ENCODE data around the gene CLRN1.

CLRN1 gene

GRCh38 chr3:150942221-150942620 is 30.3 kb downstream of the CLRN1 start:
- Histone ChIP-seq H3K9me3 (ENCODE audit: control insufficient read depth, insufficient read depth, low read length) (no peaks in the 10 kb centered on the region), H3K4me3 (ENCODE audit: low read depth, low read length) (no peak overlapping the region), H3K4me1 (ENCODE audit: control insufficient read depth, insufficient read depth, low read length) (no peaks in the 10 kb centered on the region), H3K9ac (ENCODE audit: low read depth, low read length) (no peak overlapping the region), H3K27me3 (ENCODE audit: control insufficient read depth, insufficient read depth, low read length) (no peaks in the 10 kb centered on the region), H3K36me3 (ENCODE audit: control insufficient read depth, insufficient read depth, low read length) (no peaks in the 10 kb centered on the region)

GRCh38 chr3:150936693-150937092 is 35.8 kb downstream of the CLRN1 start:
- Histone ChIP-seq H3K4me1 (ENCODE audit: control insufficient read depth, insufficient read depth, low read length) (no peaks in the 10 kb centered on the region), H3K27me3 (ENCODE audit: control insufficient read depth, insufficient read depth, low read length) (no peaks in the 10 kb centered on the region), H3K9me3 (ENCODE audit: control insufficient read depth, insufficient read depth, low read length) (no peaks in the 10 kb centered on the region), H3K36me3 (ENCODE audit: control insufficient read depth, insufficient read depth, low read length) (no peaks in the 10 kb centered on the region), H3K4me3 (ENCODE audit: low read depth, low read length) (no peak overlapping the region), H3K9ac (ENCODE audit: low read depth, low read length) (no peak overlapping the region)

GRCh38 chr3:150933473-150933995 is 39.0 kb downstream of the CLRN1 start:
- Histone ChIP-seq H3K9me3 (ENCODE audit: control insufficient read depth, insufficient read depth, low read length) (no peaks in the 10 kb centered on the region), H3K27me3 (ENCODE audit: control insufficient read depth, insufficient read depth, low read length) (no peaks in the 10 kb centered on the region), H3K4me3 (ENCODE audit: low read depth, low read length) (no peak overlapping the region), H3K36me3 (ENCODE audit: control insufficient read depth, insufficient read depth, low read length) (no peaks in the 10 kb centered on the region), H3K4me1 (ENCODE audit: control insufficient read depth, insufficient read depth, low read length) (no peaks in the 10 kb centered on the region), H3K9ac (ENCODE audit: low read depth, low read length) (no peak overlapping the region)

- Histone ChIP-seq H3K36me3 (ENCODE audit: control insufficient read depth, insufficient read depth, low read length) (no peaks in the 10 kb centered on the region), H3K4me3 (ENCODE audit: low read depth, low read length) (no peak overlapping the region), H3K9me3 (ENCODE audit: control insufficient read depth, insufficient read depth, low read length) (no peaks in the 10 kb centered on the region), H3K27me3 (ENCODE audit: control insufficient read depth, insufficient read depth, low read length) (no peaks in the 10 kb centered on the region), H3K9ac (ENCODE audit: low read depth, low read length) (no peak overlapping the region), H3K4me1 (ENCODE audit: control insufficient read depth, insufficient read depth, low read length) (no peaks in the 10 kb centered on the region)
Observed at GRCh38 chr3:150931745-150932144, 40.8 kb downstream of the CLRN1 start.

- Histone ChIP-seq H3K9ac (ENCODE audit: low read depth, low read length) (no peak overlapping the region), H3K4me1 (ENCODE audit: control insufficient read depth, insufficient read depth, low read length) (no peaks in the 10 kb centered on the region), H3K36me3 (ENCODE audit: control insufficient read depth, insufficient read depth, low read length) (no peaks in the 10 kb centered on the region)
Observed at GRCh38 chr3:150930839-150931238, 41.7 kb downstream of the CLRN1 start.

GRCh38 chr3:150928234-150928633 is 44.3 kb downstream of the CLRN1 start:
- H3K9me3 ChIP-seq (ENCODE audit: control insufficient read depth, insufficient read depth, low read length), result no peaks in the 10 kb centered on the region
- H3K4me1 ChIP-seq (ENCODE audit: control insufficient read depth, insufficient read depth, low read length), result no peaks in the 10 kb centered on the region
- no peak overlapping the region for H3K4me3 ChIP-seq (ENCODE audit: low read depth, low read length)
- H3K9ac ChIP-seq (ENCODE audit: low read depth, low read length), result no peak overlapping the region
- no peaks in the 10 kb centered on the region for H3K36me3 ChIP-seq (ENCODE audit: control insufficient read depth, insufficient read depth, low read length)
- no peaks in the 10 kb centered on the region for H3K27me3 ChIP-seq (ENCODE audit: control insufficient read depth, insufficient read depth, low read length)

More at GRCh38 chr3:150930839-150931238, 41.7 kb downstream of the CLRN1 start:
- Histone ChIP-seq H3K9me3 (ENCODE audit: control insufficient read depth, insufficient read depth, low read length) (no peaks in the 10 kb centered on the region), H3K27me3 (ENCODE audit: control insufficient read depth, insufficient read depth, low read length) (no peaks in the 10 kb centered on the region), H3K4me3 (ENCODE audit: low read depth, low read length) (no peak overlapping the region)

- Histone ChIP-seq H3K36me3 (ENCODE audit: control insufficient read depth, insufficient read depth, low read length) (no peaks in the 10 kb centered on the region), H3K9me3 (ENCODE audit: control insufficient read depth, insufficient read depth, low read length) (no peaks in the 10 kb centered on the region), H3K4me1 (ENCODE audit: control insufficient read depth, insufficient read depth, low read length) (no peaks in the 10 kb centered on the region), H3K27me3 (ENCODE audit: control insufficient read depth, insufficient read depth, low read length) (no peaks in the 10 kb centered on the region), H3K9ac (ENCODE audit: low read depth, low read length) (no peak overlapping the region), H3K4me3 (ENCODE audit: low read depth, low read length) (no peak overlapping the region)
Observed at GRCh38 chr3:150926328-150926727, 46.2 kb downstream of the CLRN1 start.

GRCh38 chr3:150925751-150926201 is 46.8 kb downstream of the CLRN1 start:
- Histone ChIP-seq H3K4me1 (ENCODE audit: control insufficient read depth, insufficient read depth, low read length) (no peaks in the 10 kb centered on the region), H3K27me3 (ENCODE audit: control insufficient read depth, insufficient read depth, low read length) (no peaks in the 10 kb centered on the region), H3K9ac (ENCODE audit: low read depth, low read length) (no peak overlapping the region), H3K9me3 (ENCODE audit: control insufficient read depth, insufficient read depth, low read length) (no peaks in the 10 kb centered on the region), H3K4me3 (ENCODE audit: low read depth, low read length) (peak overlapping the region; percentile 27), H3K36me3 (ENCODE audit: control insufficient read depth, insufficient read depth, low read length) (no peaks in the 10 kb centered on the region)

- H3K4me3 ChIP-seq (ENCODE audit: low read depth, low read length), result no peak overlapping the region
- no peaks in the 10 kb centered on the region for H3K36me3 ChIP-seq (ENCODE audit: control insufficient read depth, insufficient read depth, low read length)
- no peaks in the 10 kb centered on the region for H3K9me3 ChIP-seq (ENCODE audit: control insufficient read depth, insufficient read depth, low read length)
- no peaks in the 10 kb centered on the region for H3K4me1 ChIP-seq (ENCODE audit: control insufficient read depth, insufficient read depth, low read length)
- no peaks in the 10 kb centered on the region for H3K27me3 ChIP-seq (ENCODE audit: control insufficient read depth, insufficient read depth, low read length)
- H3K9ac ChIP-seq (ENCODE audit: low read depth, low read length), result no peak overlapping the region
Observed at GRCh38 chr3:150922611-150923010, 49.9 kb downstream of the CLRN1 start.

- H3K4me1 ChIP-seq (ENCODE audit: control insufficient read depth, insufficient read depth, low read length), result no peaks in the 10 kb centered on the region
- H3K27me3 ChIP-seq (ENCODE audit: control insufficient read depth, insufficient read depth, low read length), result no peaks in the 10 kb centered on the region
- no peak overlapping the region for H3K4me3 ChIP-seq (ENCODE audit: low read depth, low read length)
- no peaks in the 10 kb centered on the region for H3K9me3 ChIP-seq (ENCODE audit: control insufficient read depth, insufficient read depth, low read length)
- no peaks in the 10 kb centered on the region for H3K36me3 ChIP-seq (ENCODE audit: control insufficient read depth, insufficient read depth, low read length)
- H3K9ac ChIP-seq (ENCODE audit: low read depth, low read length), result no peak overlapping the region
Observed at GRCh38 chr3:150921209-150921608, 51.3 kb downstream of the CLRN1 start.

GRCh38 chr3:150920236-150920635 is 52.3 kb downstream of the CLRN1 start:
- no peaks in the 10 kb centered on the region for H3K27me3 ChIP-seq (ENCODE audit: control insufficient read depth, insufficient read depth, low read length)
- H3K4me1 ChIP-seq (ENCODE audit: control insufficient read depth, insufficient read depth, low read length), result no peaks in the 10 kb centered on the region
- H3K36me3 ChIP-seq (ENCODE audit: control insufficient read depth, insufficient read depth, low read length), result no peaks in the 10 kb centered on the region
- no peak overlapping the region for H3K9ac ChIP-seq (ENCODE audit: low read depth, low read length)
- no peaks in the 10 kb centered on the region for H3K9me3 ChIP-seq (ENCODE audit: control insufficient read depth, insufficient read depth, low read length)
- no peak overlapping the region for H3K4me3 ChIP-seq (ENCODE audit: low read depth, low read length)

GRCh38 chr3:150917951-150918350 is 54.6 kb downstream of the CLRN1 start:
- Histone ChIP-seq H3K9ac (ENCODE audit: low read depth, low read length) (no peak overlapping the region), H3K9me3 (ENCODE audit: control insufficient read depth, insufficient read depth, low read length) (no peaks in the 10 kb centered on the region), H3K36me3 (ENCODE audit: control insufficient read depth, insufficient read depth, low read length) (no peaks in the 10 kb centered on the region), H3K27me3 (ENCODE audit: control insufficient read depth, insufficient read depth, low read length) (no peaks in the 10 kb centered on the region), H3K4me3 (ENCODE audit: low read depth, low read length) (no peak overlapping the region), H3K4me1 (ENCODE audit: control insufficient read depth, insufficient read depth, low read length) (no peaks in the 10 kb centered on the region)
